ENCODE data around the gene SERPINF2. TPM values are rescaled to one million over a fixed set of nuclear protein-coding genes. Genes with fewer than 3 reads are reported as not detected.
"Not testable (repeated sequence)": the region's sequence is repeated elsewhere in the genome, so short reads cannot be mapped to it uniquely, and the experiment has no call there.

Gene SERPINF2
- total and polyA plus RNA-seq, 3 donors from 2014 or later: 15.3 to 41.9 (median 31.7) TPM

GRCh38 chr17:1797323-1797722 is 54.7 kb downstream of the SERPINF2 start:
- Histone ChIP-seq H3K9me3 (no peaks in the 10 kb centered on the region), H3K36me3 (ENCODE audit: low read depth, missing control alignments) (no peaks in the 10 kb centered on the region), H3K4me3 (no peak overlapping the region), H3K4me1 (peaks cover 10% of the 10 kb centered on the region), H3K27ac (no peak overlapping the region), H3K27me3 (no peaks in the 10 kb centered on the region)
- intact Hi-C loops (cut with DNase I; ENCODE audit: low total_unique reads): no loop called here
- 68 to 87% methylated on average over 3 of the region's 3 CpGs for WGBS, 2 donors
- no peak for DNase-seq
- TF ChIP-seq CTCF (IDR thresholded peaks at IDR 0.05) (no peak), POLR2A (IDR thresholded peaks at IDR 0.05) (no peak)

- H3K9me3 ChIP-seq; H3K27ac ChIP-seq; H3K4me3 ChIP-seq; intact Hi-C loops (cut with DNase I; ENCODE audit: low total_unique reads); H3K36me3 ChIP-seq (ENCODE audit: low read depth, missing control alignments); H3K27me3 ChIP-seq; DNase-seq; H3K4me1 ChIP-seq: not testable (repeated sequence)
- WGBS, 2 donors: 95% methylated on average over 8 of the region's 8 CpGs
Measured at GRCh38 chr17:1797846-1798245, 55.2 kb downstream of the SERPINF2 start.

- intact Hi-C loops (cut with DNase I; ENCODE audit: low total_unique reads): no loop called here
- WGBS, 2 donors: 87 to 96% methylated on average over 7 of the region's 7 CpGs
- H3K4me1 ChIP-seq: peaks cover 10% of the 10 kb centered on the region
- H3K36me3 ChIP-seq (ENCODE audit: low read depth, missing control alignments): no peaks in the 10 kb centered on the region
- H3K4me3 ChIP-seq: no peak overlapping the region
- TF ChIP-seq CTCF (IDR thresholded peaks at IDR 0.05): no peak
- no peak for TF ChIP-seq POLR2A (IDR thresholded peaks at IDR 0.05)
- H3K9me3 ChIP-seq: no peaks in the 10 kb centered on the region
- no peak overlapping the region for H3K27ac ChIP-seq
- no peak for DNase-seq
- no peaks in the 10 kb centered on the region for H3K27me3 ChIP-seq
Measured at GRCh38 chr17:1800240-1800639, 57.6 kb downstream of the SERPINF2 start.

GRCh38 chr17:1800712-1801111 is 58.0 kb downstream of the SERPINF2 start:
- intact Hi-C loops (cut with DNase I; ENCODE audit: low total_unique reads): no loop called here
- WGBS, 2 donors: 78 to 88% methylated on average over 4 of the region's 4 CpGs
- Histone ChIP-seq H3K27me3 (no peaks in the 10 kb centered on the region), H3K4me3 (no peak overlapping the region), H3K27ac (no peak overlapping the region), H3K4me1 (peaks cover 10% of the 10 kb centered on the region), H3K9me3 (no peaks in the 10 kb centered on the region), H3K36me3 (ENCODE audit: low read depth, missing control alignments) (no peaks in the 10 kb centered on the region)
- no peak for DNase-seq
- no peak for TF ChIP-seq POLR2A (IDR thresholded peaks at IDR 0.05)
- no peak for TF ChIP-seq CTCF (IDR thresholded peaks at IDR 0.05)

- Histone ChIP-seq H3K27ac (no peak overlapping the region), H3K36me3 (ENCODE audit: low read depth, missing control alignments) (no peaks in the 10 kb centered on the region), H3K4me1 (peaks cover under 1% of the 10 kb centered on the region), H3K9me3 (no peaks in the 10 kb centered on the region), H3K27me3 (no peaks in the 10 kb centered on the region), H3K4me3 (no peak overlapping the region)
- no peak for TF ChIP-seq POLR2A (IDR thresholded peaks at IDR 0.05)
- TF ChIP-seq CTCF (IDR thresholded peaks at IDR 0.05): no peak
- WGBS, 2 donors: 100% methylated on average over 1 of the region's 1 CpG
- intact Hi-C loops (cut with DNase I; ENCODE audit: low total_unique reads): no loop called here
- DNase-seq: no peak
Measured at GRCh38 chr17:1802429-1802828, 59.8 kb downstream of the SERPINF2 start.
